Left cardiac atrium (tissue), 4 donors: ENCODE measurements around the gene AIG1. TPM values are rescaled to one million over a fixed set of nuclear protein-coding genes. Genes with fewer than 3 reads are reported as not detected.

Source experiments
- ATAC-seq, 2 donors: fragments of 200-7000 bp; cut with Tn5 transposase; one replicate each; pipeline ENCODE4 v1.9.1; 2020; ENCODE audit warnings: mild to moderate bottlenecking in 2 of 2, moderate library complexity in 2 of 2
- DNase-seq: peaks from one replicate; pipeline ENCODE4 v3.0.0-alpha.2; 2020
- intact Hi-C, 2 donors: fragments of 100-400 bp; cut with DNase I; formaldehyde crosslinking; loops; one replicate each; pipeline versions ENCODE4 v1.14.1 to v1.15.1; 2022 to 2023
- total RNA-seq, 2 donors: library from RNA; stranded (reverse); fragmentation: NEBNext Ultra II Directional; extraction: Animal tissue kit (Norgen Biotek cat#: 25700); gene quantifications; one replicate each; pipeline ENCODE4 v1.2.1, GENCODE V29; 2021
- donor health status: DM: no; HTN: yes; CAD: no.
- donor health status: DM: no; HTN: yes; CAD: no; lungs with severe emphysema.
- donor health status: DM: yes; HTN: yes; CAD: no.
- donor health status: Dilated cardiomyopathy.

Gene AIG1
- total RNA-seq, 2 donors from 2014 or later = 44.8 to 49.7 TPM

DNA sequence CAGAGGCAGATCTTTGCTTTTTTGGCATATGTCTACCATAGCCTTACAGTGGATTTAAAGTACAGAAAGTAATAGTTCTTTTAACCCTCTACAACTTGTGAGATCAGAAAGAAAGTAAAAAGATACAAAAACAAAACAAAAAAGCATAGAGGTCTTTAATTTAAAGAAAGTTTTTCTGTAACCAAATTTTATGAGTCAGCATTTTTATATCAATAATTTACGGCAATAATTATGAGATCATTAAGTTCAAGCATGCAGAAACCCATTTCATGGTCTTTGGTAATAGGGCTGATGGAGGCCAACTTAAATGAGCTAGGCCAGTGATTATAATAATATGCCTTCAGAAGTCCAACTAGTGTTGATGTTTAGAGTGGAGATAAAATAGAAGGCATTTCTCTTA is 145.9 kb downstream of the AIG1 start:
- DNase-seq (no peak), ATAC-seq (no peak)
- intact Hi-C loops = no loop called here

DNA sequence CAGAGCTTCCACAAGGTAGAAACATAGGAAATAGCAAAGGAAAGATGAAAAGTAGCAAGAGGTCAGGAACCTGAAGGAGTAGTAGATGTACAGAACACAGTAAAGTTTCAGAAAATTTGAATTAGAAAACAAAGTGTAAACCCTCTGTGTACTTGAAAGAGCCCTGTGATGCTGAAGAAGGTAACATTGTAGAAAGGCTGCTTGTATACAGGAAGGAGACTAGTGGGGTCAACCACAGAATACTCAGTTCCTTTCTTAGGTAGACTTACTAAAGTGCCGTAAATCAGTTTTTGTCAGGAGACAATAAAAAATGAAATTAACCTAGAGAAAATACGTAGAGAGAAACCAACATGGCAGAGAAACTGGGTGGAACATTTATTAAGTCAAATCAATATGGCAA is 149.7 kb downstream of the AIG1 start:
- intact Hi-C loops = no loop called here
- DNase-seq = no peak
- ATAC-seq = no peak

DNA sequence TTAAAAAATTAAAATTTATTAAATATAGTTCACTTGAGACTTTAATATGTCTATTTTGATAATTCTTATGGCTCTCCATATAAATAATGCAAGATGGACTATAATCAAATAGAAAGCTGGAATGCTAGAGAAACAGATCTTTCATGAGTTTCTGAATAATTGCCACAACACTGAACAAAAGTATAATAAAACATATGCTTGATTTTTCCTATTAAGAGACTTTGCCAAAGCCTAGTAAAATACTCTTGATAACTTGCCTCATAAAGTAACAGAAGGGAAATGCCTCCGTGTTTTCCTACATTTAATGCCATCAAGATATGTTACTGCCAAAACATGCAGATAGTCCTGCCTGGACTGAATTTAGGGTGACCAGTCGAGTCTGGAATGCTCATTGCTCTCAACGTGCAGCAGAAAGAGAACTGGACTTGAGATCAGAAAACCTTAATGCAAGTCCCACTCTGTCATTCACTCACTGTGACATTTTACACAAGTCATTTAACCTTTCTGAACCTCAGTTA is 153.2 kb downstream of the AIG1 start:
- intact Hi-C loops = no loop called here
- peak; percentile 33 to 44 for ATAC-seq
- DNase-seq = no peak

DNA sequence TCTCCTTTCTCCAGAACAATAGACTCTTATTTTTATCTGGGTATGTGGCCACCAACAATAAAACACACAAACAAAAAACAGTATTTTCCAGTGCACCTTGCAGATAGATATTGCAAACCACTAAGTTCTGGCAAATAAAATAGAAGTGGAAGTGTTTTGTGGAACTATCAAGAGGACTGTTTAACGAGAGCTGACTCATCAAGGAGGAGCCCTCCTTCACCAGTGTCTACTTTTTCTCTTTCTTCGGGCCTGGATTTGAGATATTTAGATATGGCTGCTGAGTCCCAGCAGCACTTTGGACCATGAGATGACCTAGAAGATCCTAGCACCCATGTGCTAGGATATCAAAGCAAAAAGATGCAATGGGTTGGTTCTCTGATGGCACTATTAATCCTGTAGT is 154.7 kb downstream of the AIG1 start:
- ATAC-seq (peak in 1 of 2 donors; percentile 70), DNase-seq (no peak)
- intact Hi-C loops = no loop called here

DNA sequence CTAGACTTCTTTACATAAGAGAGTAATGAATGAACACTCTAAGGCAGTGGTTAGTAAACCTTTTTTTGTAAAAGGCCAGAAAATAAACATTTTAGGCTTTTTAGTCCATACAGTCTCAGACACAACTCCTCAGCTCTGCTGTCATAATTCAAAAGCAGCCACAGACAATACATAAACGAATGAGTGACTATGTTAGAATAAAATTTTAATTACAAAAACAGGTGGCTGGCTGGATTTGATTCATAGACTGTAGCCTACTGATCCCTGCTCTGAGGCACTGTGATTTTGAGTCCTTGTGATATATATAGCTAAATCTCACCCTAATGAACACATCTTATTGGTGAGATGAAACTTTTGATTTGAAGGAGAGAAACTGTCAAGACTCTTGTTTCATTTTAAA is 155.1 kb downstream of the AIG1 start:
- intact Hi-C loops = no loop called here

DNA sequence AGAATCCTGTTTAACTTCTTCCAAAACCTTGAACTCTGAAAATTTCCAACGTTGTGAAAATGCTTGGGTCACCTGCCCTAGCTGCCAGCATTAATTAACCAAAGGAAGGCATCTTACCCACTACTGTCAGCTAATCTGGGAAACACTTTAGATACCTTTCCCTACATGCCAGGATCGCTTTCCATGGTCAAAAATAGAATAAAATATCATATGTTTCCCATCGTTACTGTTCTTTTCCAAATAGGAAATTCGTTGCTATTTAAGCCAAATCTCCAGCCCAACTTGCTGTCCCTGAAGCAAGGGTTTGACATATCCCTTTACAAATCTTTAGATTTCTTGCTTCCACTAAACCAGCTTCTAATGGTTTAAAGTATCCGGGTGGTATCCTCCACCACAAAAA is 157.5 kb downstream of the AIG1 start:
- no peak for ATAC-seq
- intact Hi-C loops = no loop called here
- DNase-seq = no peak

More for the DNA sequence above, 155.1 kb downstream of the AIG1 start:
- ATAC-seq (peak in 1 of 2 donors; percentile 83), DNase-seq (no peak)

DNA sequence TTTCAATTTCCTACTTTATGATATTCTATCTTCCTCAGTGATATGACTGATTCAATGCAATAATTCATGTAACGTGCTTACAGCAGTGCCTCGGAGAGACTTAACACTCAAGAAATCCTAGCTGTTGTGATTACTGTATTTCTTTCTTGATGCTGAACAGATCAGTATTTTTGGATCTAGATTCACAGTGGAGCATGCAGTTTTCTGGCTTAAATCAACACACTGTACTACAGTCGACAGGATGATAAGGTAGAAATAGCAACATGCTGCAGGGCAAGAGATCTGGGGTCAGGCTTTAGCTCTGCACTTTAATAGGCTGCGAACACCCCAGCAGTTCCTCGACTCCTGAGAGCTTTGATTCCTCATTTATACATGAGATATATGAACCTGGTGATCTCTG is 161.0 kb downstream of the AIG1 start:
- intact Hi-C loops = no loop called here
- no peak for DNase-seq
- peak; percentile 52 to 79 for ATAC-seq

DNA sequence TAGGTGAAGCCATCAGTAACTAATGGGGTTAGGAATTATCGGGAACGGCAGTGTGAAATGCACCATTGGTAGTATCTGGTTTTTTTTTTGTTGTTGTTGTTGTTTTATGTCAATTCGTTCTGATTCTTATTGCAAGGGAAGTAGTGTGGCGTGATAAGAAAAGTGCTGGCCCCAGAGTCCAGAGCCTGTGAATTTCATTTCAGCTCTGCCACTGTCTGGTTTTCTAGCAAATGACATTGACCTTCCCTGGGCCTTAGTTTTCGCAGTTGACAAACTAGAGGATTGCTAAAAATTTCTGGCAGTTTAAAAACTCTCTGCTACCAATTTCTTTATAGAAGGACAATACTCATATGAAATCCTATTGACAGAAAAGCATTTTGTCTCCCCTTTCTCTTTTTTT is 161.6 kb downstream of the AIG1 start:
- peak in 1 of 2 donors; percentile 67 for ATAC-seq
- DNase-seq = no peak
- intact Hi-C loops = no loop called here

DNA sequence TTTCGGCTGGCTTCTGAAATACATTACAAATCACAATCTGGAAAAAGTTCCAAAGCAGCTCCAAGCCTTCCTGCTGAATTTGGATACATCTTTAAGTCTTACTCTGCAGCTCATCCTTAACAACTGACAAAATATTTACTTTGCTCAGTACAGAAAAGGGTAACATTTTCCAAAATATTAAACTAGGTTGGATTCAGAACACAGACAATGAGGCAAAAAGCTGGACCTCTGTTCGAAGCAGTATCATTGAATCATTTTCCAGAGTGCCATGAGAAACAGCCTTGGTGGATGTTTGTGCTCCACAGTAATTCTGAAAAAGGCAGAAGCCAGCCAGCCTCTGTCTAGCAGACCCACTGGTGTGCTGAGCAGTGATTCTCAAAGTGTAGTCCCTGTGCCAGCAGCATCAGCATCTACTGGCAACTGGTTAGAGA is 162.1 kb downstream of the AIG1 start:
- ATAC-seq = peak in 1 of 2 donors; percentile 75
- DNase-seq = no peak
- intact Hi-C loops = no loop called here

DNA sequence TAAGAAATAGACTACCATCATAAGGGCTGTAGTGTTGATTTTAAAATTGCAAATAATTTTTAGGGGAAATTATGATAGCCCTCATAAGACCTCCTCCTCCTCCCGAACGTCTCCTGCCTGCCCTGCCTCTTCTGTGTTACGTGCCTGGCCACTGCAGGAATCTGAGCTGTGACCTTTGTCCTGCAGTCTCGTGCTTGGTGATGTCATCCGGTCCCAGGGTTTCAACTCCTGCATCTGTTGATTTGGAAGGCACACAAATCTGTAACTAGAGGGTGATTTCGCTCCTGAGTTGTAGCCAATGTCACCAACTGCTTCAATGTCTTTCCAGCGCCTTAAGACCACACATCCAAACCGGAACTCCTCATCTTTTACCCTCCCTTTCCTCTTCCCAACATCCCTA is 163.2 kb downstream of the AIG1 start:
- intact Hi-C loops = no loop called here
- peak; percentile 62 to 79 for ATAC-seq

DNA sequence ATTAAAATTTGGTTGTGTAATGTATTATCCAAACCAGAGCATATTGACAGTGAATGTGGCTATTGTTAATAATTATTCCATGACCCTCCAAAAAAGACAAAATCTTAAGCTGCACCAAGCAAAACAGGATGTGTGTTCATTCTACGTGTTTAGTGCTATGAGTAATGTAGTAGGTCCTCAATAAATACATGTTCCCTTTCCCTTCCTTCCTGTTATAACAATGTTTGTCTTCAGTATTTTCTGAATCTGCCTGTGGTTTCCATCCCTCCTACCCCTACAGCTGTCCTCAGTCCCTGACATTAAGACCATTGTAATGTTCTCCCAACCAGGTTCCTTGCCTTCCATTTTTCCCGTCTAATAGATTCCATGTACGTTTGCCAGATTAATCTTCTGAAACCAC is 163.8 kb downstream of the AIG1 start:
- intact Hi-C loops = no loop called here
- ATAC-seq = peak in 1 of 2 donors; percentile 23
- DNase-seq = no peak

More for the DNA sequence above, 163.2 kb downstream of the AIG1 start:
- peak; percentile 69 for DNase-seq

DNA sequence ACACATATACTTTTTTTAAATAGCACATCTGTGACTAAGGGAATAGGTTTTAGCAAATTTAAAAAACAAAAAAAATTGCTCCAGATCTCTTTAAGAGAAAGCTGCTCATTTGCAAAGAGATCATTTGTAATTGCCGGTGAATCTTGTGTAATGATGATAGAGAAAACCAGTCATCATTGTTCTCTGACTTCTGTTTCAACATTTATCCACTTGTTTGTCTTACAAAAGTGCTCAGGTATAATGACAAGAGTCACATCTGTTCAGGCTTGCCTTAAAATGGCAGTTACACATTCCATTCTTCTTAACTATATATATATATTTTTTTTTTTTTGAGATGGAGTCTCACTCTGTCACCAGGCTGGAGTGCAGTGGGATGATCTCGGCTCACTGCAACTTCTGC is 165.2 kb downstream of the AIG1 start:
- intact Hi-C loops = no loop called here
- no peak for DNase-seq
- no peak for ATAC-seq

DNA sequence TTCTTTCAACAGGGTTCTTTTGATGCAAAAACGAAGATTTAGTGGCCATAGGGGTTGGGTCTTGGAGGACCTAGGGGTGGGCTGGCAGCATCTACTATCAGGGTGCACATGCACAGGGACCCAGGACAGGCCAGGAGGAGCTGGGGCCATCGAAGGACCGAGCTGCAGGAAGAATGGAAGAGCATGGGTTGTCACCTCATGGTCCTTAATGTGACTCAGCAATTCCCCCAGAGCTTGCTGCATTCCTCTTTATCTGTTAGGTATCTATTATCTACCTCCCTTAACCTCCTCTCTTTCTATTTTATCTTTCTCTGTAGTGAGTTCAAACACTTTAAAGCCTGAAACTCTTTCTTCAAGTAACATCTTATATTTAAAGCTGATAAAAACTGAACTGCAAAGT is 167.0 kb downstream of the AIG1 start:
- intact Hi-C loops = no loop called here
- ATAC-seq (no peak), DNase-seq (no peak)

DNA sequence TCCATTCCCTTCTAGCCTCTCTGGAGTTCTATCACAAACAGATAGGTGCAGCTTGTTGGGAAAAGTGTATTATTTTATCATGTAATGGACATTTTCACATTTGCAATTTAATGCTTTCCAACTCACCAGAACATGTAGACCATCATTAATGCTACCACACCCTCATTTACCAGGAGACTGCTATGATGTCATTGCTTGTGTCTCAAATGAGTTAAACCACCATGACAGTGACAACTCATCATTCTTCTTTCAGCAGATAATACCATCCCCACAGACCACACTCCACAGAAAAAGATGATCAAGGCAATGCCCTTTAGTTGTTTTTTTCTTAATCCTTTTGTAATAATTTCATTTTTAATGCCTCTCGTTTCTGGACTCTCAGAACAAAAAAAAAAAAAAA is 168.7 kb downstream of the AIG1 start:
- no peak for ATAC-seq
- intact Hi-C loops = no loop called here
- DNase-seq = no peak

DNA sequence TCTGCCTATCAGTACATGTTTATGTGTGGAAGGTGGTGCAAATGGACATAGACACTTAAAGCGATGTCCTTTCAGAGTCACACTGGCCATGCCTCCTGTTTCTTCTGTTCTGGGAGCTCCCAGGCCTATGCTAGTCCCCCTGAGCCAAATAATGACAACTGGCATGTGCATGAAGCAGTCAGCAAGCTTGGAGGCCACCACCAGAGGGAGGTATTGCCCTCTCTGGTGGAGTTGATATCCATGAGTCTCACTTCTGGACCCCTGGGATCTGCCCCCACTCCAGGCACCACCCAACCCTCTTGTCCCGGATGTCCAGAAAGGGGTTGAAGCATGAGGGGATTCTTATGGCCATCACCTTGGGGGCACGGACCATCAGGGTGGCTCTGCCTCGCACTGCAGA is 172.2 kb downstream of the AIG1 start:
- DNase-seq (peak; percentile 40), ATAC-seq (peak in 1 of 2 donors; percentile 30)
- intact Hi-C loops = no loop called here

DNA sequence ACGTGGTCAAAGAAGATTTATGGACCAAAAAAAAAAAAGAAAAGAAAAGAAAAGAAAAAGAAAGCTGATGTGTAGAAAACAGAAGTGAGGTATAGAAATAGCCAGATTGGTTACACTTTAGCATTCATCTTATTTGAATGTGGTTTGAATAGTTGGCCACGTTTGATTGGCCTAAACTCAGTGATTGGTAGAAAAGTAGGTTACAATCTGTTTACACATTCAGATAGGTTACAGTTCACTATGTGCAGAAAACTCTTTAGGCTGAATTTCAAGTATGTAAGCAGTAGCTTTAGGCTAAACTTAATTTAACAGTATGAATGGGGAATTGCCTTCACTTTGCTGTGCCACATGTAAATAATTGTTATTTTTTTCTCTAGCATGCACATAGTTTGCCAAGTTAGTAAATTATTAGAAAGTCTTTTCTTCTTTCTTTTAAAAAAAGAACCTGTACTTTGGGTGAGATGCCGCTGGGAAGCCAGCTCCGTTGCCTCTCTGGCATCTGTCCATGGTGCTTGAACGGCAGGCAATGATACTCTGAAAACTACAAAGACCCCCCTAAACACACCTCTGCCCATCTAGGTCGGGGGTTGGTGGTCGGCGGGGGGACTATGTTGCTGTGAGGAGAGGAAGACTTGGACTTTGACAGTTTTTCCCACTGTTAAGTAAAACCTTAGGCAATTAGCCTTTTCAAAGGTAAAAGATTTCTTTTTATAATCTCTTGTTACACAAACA is 173.0 kb downstream of the AIG1 start:
- ATAC-seq (no peak), DNase-seq (no peak)
- intact Hi-C loops = no loop called here

DNA sequence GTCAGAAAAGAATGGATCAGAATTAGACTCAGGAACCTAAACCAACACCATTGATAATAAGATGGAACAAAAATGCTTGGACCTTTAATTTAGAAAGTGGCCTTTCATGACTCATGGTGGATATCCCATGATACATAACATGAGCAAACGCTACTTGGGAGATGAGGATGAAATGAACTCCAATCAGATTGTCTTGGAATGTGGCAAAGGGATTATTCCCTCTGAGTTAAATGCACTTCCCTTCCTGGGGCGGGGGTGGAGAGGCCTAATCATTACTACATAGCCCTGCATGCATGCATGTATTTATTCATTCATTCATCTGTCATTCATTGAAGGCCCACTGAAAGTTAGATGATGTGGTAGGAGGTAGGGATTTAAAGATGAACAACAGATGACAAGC is 174.0 kb downstream of the AIG1 start:
- no peak for ATAC-seq
- intact Hi-C loops = no loop called here
- DNase-seq = no peak

DNA sequence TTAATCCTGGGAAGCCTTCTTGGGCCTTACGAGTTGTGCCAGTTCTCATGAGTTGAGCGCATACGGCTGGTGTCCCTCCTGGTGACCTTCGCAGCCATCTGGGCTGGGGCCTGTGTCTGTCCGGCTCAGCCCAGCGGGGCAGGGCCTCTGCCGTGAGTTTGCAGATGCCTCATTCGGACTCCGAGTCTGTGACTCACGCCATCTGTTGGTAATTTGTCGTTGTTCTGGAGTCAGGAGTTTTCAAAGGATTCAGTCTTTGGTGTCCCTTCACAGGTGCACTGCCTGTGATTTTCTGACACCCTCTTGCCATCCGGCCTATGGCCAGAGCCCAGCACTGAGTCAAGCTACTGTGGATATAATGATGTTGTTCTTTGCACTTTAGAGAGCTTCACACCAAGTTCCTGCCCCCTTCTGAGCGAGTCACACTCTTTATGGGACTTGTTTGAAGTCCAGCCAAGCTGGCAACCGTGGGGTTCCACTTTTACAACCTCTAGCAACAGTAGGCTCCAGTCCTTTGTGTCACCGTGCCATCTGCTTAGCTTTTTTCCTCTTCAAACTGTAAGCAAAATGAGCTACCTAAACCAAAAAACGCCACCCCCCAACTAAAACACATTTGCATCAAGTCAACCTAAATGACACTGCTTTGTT is 175.6 kb downstream of the AIG1 start:
- intact Hi-C loops = no loop called here
- ATAC-seq (peak in 1 of 2 donors; percentile 24), DNase-seq (no peak)

DNA sequence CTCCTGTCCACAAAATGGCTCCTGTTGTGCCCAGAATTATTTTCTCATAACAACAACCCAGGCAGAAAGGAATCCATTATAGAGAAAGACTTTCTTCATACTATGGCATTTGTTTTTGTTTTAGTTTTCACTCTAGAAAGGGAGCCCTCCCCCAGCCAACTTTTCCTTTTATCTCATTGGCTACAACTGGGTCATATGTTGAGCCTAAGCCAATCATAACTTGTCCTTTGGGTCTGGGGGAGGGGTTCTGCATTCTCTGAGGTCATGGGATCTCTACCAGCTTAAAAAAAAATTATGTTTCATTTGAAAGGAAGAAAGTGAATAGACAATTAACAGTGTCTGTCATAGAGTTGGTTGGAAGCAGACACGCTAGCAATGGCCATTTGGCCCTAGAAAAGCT is 177.6 kb downstream of the AIG1 start:
- DNase-seq (no peak), ATAC-seq (no peak)
- intact Hi-C loops = no loop called here

DNA sequence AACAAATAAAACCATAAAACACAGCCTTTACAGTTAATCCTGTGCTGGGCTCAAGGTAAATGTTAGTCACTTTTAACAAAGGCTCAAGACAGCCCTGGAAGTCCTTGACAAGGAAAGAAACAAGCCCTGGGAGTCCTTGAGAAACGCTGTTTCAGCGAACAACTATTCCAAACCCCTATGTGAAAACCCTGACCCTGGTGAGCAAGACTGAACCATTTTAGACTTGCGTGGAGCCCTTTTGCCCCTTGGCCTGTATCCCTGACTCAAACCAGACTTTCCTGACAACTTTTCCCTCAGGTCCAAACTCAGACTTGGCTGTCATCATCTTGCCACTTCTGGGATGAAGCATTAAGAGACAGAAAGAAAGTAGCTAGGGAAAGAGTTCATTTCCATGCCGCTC is 180.4 kb downstream of the AIG1 start:
- ATAC-seq = peak; percentile 44 to 84
- no peak for DNase-seq
- intact Hi-C loops = no loop called here

DNA sequence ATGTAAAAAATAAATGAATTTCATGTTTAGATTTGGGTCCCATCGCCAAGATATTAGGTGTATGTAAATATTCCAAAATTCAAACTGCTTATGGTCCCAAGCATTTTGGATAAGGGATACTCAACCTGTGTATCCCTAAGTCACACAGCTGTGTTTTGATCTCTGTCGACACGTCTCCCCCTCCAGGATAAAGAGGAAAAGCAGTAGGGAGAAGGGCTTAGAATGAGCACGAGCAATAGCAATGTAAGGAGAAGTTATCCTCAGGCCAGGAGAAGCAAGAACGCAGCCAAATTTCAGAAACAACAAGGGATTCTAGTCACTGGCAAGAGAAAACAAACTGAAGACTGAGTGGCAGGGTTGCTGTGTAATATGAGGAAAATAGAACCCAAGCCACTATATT is 181.2 kb downstream of the AIG1 start:
- DNase-seq = no peak
- intact Hi-C loops = no loop called here
- peak in 1 of 2 donors; percentile 36 for ATAC-seq
